Epithelial cell of prostate (primary cell): Measurements from ENCODE around the gene KIF11.
"Not testable (repeated sequence)": the region's sequence is repeated elsewhere in the genome, so short reads cannot be mapped to it uniquely, and the experiment has no call there.

Experiments
- DNase-seq: peaks from one replicate; pipeline ENCODE4 v3.0.0-alpha.2; 2011; ENCODE audit warnings: low read depth, low spot score
- H3K27ac ChIP-seq: fragments of 450-650 bp; 2 replicates; pipeline ENCODE4 v1.5.1; 2017; ENCODE audit warnings: mild to moderate bottlenecking

Gene KIF11

GRCh38 chr10:92592761-92593618, at the start of gene KIF11:
KIF11 (plus strand) TSS chr10:92593130; CDS start chr10:92593376, 246 bp downstream.
- DNase-seq: peak; percentile 70
- peak within 1 kb of the TSS; percentile 97 for H3K27ac ChIP-seq

GRCh38 chr10:92544296-92544695, 48.6 kb upstream of the KIF11 start:
- no peak overlapping the region for H3K27ac ChIP-seq
- DNase-seq: peak; percentile 8

- no peak for DNase-seq
- no peak overlapping the region for H3K27ac ChIP-seq
Measured at GRCh38 chr10:92545556-92545955, 47.4 kb upstream of the KIF11 start.

GRCh38 chr10:92547676-92548075, 45.3 kb upstream of the KIF11 start:
- DNase-seq: no peak
- H3K27ac ChIP-seq: no peak overlapping the region

- no peak for DNase-seq
- no peak overlapping the region for H3K27ac ChIP-seq
Measured at GRCh38 chr10:92550924-92551323, 42.0 kb upstream of the KIF11 start.

- no peak for DNase-seq
- H3K27ac ChIP-seq: no peak overlapping the region
Measured at GRCh38 chr10:92552310-92552709, 40.6 kb upstream of the KIF11 start.

- H3K27ac ChIP-seq: no peak overlapping the region
- DNase-seq: no peak
Measured at GRCh38 chr10:92553959-92554358, 39.0 kb upstream of the KIF11 start.

GRCh38 chr10:92559046-92559445, 33.9 kb upstream of the KIF11 start:
- DNase-seq: no peak

GRCh38 chr10:92562424-92562823, 30.5 kb upstream of the KIF11 start:
- H3K27ac ChIP-seq: no peak overlapping the region
- no peak for DNase-seq

More at GRCh38 chr10:92559046-92559445, 33.9 kb upstream of the KIF11 start:
- no peak overlapping the region for H3K27ac ChIP-seq

- DNase-seq: no peak
- peak overlapping the region; percentile 66 for H3K27ac ChIP-seq
Measured at GRCh38 chr10:92567952-92568600, 24.9 kb upstream of the KIF11 start.

GRCh38 chr10:92569071-92569470, 23.9 kb upstream of the KIF11 start:
- H3K27ac ChIP-seq: peak overlapping the region; percentile 66

GRCh38 chr10:92569663-92570062, 23.3 kb upstream of the KIF11 start:
- H3K27ac ChIP-seq, DNase-seq: not testable (repeated sequence)

More at GRCh38 chr10:92569071-92569470, 23.9 kb upstream of the KIF11 start:
- DNase-seq: no peak

GRCh38 chr10:92571649-92572048, 21.3 kb upstream of the KIF11 start:
- no peak for DNase-seq
- no peak overlapping the region for H3K27ac ChIP-seq

- peak overlapping the region; percentile 87 for H3K27ac ChIP-seq
- no peak for DNase-seq
Measured at GRCh38 chr10:92572362-92573090, 20.4 kb upstream of the KIF11 start.

GRCh38 chr10:92573091-92573797, 19.7 kb upstream of the KIF11 start:
- no peak for DNase-seq

GRCh38 chr10:92573798-92574547, 19.0 kb upstream of the KIF11 start, which contains the start of gene IDE:
IDE (minus strand) TSS chr10:92574093; CDS start chr10:92574019, 74 bp downstream.
- peak within 1 kb of the TSS; percentile 87 for H3K27ac ChIP-seq
- DNase-seq: peak; percentile 44

More at GRCh38 chr10:92573091-92573797, 19.7 kb upstream of the KIF11 start:
- H3K27ac ChIP-seq: peak overlapping the region; percentile 87

- DNase-seq: no peak
- H3K27ac ChIP-seq: peak overlapping the region; percentile 87
Measured at GRCh38 chr10:92574548-92575261, 18.2 kb upstream of the KIF11 start.

GRCh38 chr10:92575961-92576360, 17.0 kb upstream of the KIF11 start:
- DNase-seq: peak; percentile 63
- peak overlapping the region; percentile 87 for H3K27ac ChIP-seq

- DNase-seq, H3K27ac ChIP-seq: not testable (repeated sequence)
Measured at GRCh38 chr10:92582347-92582746, 10.6 kb upstream of the KIF11 start.
